ENCODE data around the gene FOXP1. TPM values are rescaled to one million over a fixed set of nuclear protein-coding genes. Genes with fewer than 3 reads are reported as not detected.

FOXP1 gene
- total RNA-seq, 1 donor from 2014 or later = 195 TPM

DNA sequence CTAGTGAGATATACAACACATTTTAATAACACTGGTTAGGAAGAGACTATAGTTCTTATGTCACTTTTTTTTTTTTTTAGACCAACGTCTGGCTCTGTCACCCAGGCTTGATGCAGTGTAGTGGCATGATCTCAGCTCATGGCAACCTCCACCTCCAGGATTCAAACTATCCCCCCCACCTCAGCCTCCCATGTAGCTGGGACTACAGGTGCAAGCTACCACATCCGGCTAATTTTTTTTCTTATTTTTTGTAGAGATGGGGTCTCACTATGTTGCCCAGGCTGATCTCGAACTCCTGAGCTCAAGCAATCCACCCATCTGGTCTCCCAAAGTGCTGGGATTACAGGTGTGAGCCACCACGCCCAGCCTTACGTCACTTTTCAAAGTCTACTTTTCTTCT, 100.8 kb downstream of the FOXP1 start:
- no peak overlapping the region for H3K4me3 Mint-ChIP-seq (ENCODE audit: unreplicated experiment)
- no peak overlapping the region for H3K27ac Mint-ChIP-seq (ENCODE audit: unreplicated experiment)
- peaks cover 11% of the 10 kb centered on the region for H3K36me3 Mint-ChIP-seq (ENCODE audit: unreplicated experiment)
- DNase-seq (ENCODE audit: extremely low spot score, unreplicated experiment) = no peak
- TF ChIP-seq, protein P1, sequence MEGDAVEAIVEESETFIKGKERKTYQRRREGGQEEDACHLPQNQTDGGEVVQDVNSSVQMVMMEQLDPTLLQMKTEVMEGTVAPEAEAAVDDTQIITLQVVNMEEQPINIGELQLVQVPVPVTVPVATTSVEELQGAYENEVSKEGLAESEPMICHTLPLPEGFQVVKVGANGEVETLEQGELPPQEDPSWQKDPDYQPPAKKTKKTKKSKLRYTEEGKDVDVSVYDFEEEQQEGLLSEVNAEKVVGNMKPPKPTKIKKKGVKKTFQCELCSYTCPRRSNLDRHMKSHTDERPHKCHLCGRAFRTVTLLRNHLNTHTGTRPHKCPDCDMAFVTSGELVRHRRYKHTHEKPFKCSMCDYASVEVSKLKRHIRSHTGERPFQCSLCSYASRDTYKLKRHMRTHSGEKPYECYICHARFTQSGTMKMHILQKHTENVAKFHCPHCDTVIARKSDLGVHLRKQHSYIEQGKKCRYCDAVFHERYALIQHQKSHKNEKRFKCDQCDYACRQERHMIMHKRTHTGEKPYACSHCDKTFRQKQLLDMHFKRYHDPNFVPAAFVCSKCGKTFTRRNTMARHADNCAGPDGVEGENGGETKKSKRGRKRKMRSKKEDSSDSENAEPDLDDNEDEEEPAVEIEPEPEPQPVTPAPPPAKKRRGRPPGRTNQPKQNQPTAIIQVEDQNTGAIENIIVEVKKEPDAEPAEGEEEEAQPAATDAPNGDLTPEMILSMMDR (IDR thresholded peaks at IDR 0.05) = no peak
- H3K27me3 Mint-ChIP-seq (ENCODE audit: unreplicated experiment) = no peaks in the 10 kb centered on the region
- no peaks in the 10 kb centered on the region for H3K9me3 Mint-ChIP-seq (ENCODE audit: unreplicated experiment)
- peaks cover 5% of the 10 kb centered on the region for H3K4me1 Mint-ChIP-seq (ENCODE audit: unreplicated experiment)

GRCh38 chr3:71478568-71478967, 105.0 kb downstream of the FOXP1 start:
- Mint-ChIP-seq H3K4me1 (ENCODE audit: unreplicated experiment) (peaks cover 5% of the 10 kb centered on the region), H3K27ac (ENCODE audit: unreplicated experiment) (no peak overlapping the region), H3K27me3 (ENCODE audit: unreplicated experiment) (no peaks in the 10 kb centered on the region), H3K4me3 (ENCODE audit: unreplicated experiment) (no peak overlapping the region), H3K9me3 (ENCODE audit: unreplicated experiment) (no peaks in the 10 kb centered on the region), H3K36me3 (ENCODE audit: unreplicated experiment) (peaks cover 16% of the 10 kb centered on the region)
- TF ChIP-seq, protein P1 (IDR thresholded peaks at IDR 0.05) = no peak
- no peak for DNase-seq (ENCODE audit: extremely low spot score, unreplicated experiment)

DNA sequence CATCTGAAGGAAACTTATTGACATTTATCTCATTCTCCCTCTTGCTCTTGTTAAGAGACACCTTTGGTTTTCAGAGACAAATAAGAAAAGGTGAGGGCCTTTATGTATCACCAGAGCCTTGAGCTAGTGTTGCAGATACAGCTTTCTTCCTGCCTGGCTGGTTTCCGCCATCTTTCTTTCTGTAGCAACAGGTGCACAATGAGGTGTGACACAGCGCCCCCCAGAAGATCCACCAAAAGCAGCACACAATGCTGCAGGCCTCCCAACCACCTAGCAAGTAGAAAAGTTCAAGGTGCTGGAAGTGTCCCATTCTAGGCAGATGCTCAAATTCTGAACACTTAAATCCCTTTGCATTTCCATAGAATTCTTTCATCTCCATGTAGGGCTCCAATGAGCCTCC, 106.6 kb downstream of the FOXP1 start:
- Mint-ChIP-seq H3K9me3 (ENCODE audit: unreplicated experiment) (no peaks in the 10 kb centered on the region), H3K4me3 (ENCODE audit: unreplicated experiment) (no peak overlapping the region), H3K4me1 (ENCODE audit: unreplicated experiment) (peaks cover 6% of the 10 kb centered on the region)

GRCh38 chr3:71469138-71469435, 114.4 kb downstream of the FOXP1 start:
- Mint-ChIP-seq H3K27ac (ENCODE audit: unreplicated experiment) (peak overlapping the region; percentile 82), H3K9me3 (ENCODE audit: unreplicated experiment) (peaks cover 7% of the 10 kb centered on the region), H3K4me1 (ENCODE audit: unreplicated experiment) (peaks cover 30% of the 10 kb centered on the region), H3K27me3 (ENCODE audit: unreplicated experiment) (no peaks in the 10 kb centered on the region), H3K4me3 (ENCODE audit: unreplicated experiment) (no peak overlapping the region), H3K36me3 (ENCODE audit: unreplicated experiment) (peaks cover 14% of the 10 kb centered on the region)
- TF ChIP-seq, protein P1 (IDR thresholded peaks at IDR 0.05) = no peak
- no peak for DNase-seq (ENCODE audit: extremely low spot score, unreplicated experiment)

More for the DNA sequence above, 106.6 kb downstream of the FOXP1 start:
- Mint-ChIP-seq H3K27ac (ENCODE audit: unreplicated experiment) (no peak overlapping the region), H3K27me3 (ENCODE audit: unreplicated experiment) (no peaks in the 10 kb centered on the region), H3K36me3 (ENCODE audit: unreplicated experiment) (peaks cover 19% of the 10 kb centered on the region)
- TF ChIP-seq, protein P1 (IDR thresholded peaks at IDR 0.05) = no peak
- no peak for DNase-seq (ENCODE audit: extremely low spot score, unreplicated experiment)

DNA sequence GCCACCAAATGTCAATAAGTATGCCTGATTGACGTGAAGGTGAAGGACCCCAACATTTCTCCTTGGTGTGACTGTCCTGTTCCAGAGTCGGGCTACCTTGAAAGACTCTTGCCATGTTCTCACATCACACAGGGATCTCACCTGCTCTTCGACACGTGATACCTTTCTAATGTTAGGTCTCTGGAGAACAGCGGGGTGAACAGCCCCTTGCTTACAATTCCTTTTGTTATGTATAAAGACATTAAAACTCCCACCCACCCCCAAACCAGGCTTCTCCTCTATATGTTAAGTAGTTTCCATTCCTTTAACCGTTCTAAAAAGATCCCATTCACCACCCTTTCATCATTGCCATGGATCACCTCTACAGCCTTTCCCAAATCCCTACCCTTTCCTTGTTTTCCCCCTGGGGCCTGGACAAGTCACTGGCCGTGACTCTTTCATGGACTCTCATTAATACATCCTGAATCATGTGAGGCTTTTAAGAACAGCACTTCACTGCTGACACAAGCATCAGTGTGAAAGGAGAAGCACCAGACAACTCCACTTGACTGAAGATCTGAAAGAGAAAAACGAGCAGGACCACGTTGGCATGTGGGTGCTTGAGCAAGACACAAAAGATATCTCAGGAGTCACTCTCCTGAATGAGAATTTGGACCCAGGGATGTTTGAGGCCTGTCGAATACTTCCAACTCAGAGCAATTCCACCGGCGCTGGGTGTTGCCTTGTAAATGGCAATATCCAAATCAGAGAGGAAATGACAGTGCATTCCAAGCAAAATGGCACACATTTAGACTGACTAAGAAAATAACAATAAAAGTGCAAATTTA, 115.0 kb downstream of the FOXP1 start:
- Mint-ChIP-seq H3K27me3 (ENCODE audit: unreplicated experiment) (no peaks in the 10 kb centered on the region), H3K36me3 (ENCODE audit: unreplicated experiment) (peaks cover 14% of the 10 kb centered on the region), H3K27ac (ENCODE audit: unreplicated experiment) (peak overlapping the region; percentile 82), H3K4me1 (ENCODE audit: unreplicated experiment) (peaks cover 30% of the 10 kb centered on the region), H3K4me3 (ENCODE audit: unreplicated experiment) (no peak overlapping the region), H3K9me3 (ENCODE audit: unreplicated experiment) (peaks cover 7% of the 10 kb centered on the region)
- no peak for DNase-seq (ENCODE audit: extremely low spot score, unreplicated experiment)
- TF ChIP-seq, protein P1 (IDR thresholded peaks at IDR 0.05) = no peak
